Panc1 (cell line): ENCODE data around the gene SESTD1. TPM values are rescaled to one million over a fixed set of nuclear protein-coding genes. Genes with fewer than 3 reads are reported as not detected.
A peak's percentile ranks its signal among the peaks of the same experiment; 100 is the strongest.

Experiments used
- ATAC-seq: fragments of 200-7000 bp; cut with Tn5 transposase; 2 replicates; pipeline ENCODE4 v1.9.1; 2020; ENCODE audit warnings: mild to moderate bottlenecking, moderate library complexity
- BruUV-seq: library from RNA; stranded (reverse); fragments of 400-500 nt; replicated peaks from 2 replicates; lab custom pipeline; 2021; lab: Mats Ljungman, UMichigan
- CTCF ChIA-PET: fragments of 300-600 bp; sonication (Branson Sonifier 250); formaldehyde crosslinking; loops from one replicate; lab custom pipeline; 2022; ENCODE audit warnings: antibody characterized with exemption; lab: Charles Lee
- POLR2A ChIA-PET: fragments of 300-600 bp; sonication (Branson Sonifier 250); formaldehyde crosslinking; loops from one replicate; lab custom pipeline; 2022; ENCODE audit warnings: antibody characterized with exemption; lab: Charles Lee
- DNase-seq: peaks from one replicate; pipeline ENCODE4 v3.0.0-alpha.2; 2010; ENCODE audit warnings: low read depth, low spot score
- H3K27ac ChIP-seq: 2 replicates; pipeline ENCODE4 v1.5.1; 2011; ENCODE audit warnings: mild to moderate bottlenecking, low read length, inconsistent platforms
- H3K27me3 ChIP-seq: fragments of 200-500 bp; sonication (Bioruptor generic); 2 replicates; pipeline ENCODE4 v1.6.0; 2014; ENCODE audit warnings: low read length, inconsistent platforms; ENCODE audit not compliant: control insufficient read depth, insufficient read depth
- H3K36me3 ChIP-seq: fragments of 200-500 bp; sonication (Bioruptor generic); 2 replicates; pipeline ENCODE4 v1.5.1; 2014; ENCODE audit warnings: inconsistent platforms, mild to moderate bottlenecking, low read length, moderate library complexity; ENCODE audit not compliant: control insufficient read depth, insufficient read depth
- H3K4me1 ChIP-seq: 2 replicates; pipeline ENCODE4 v1.5.1; 2011; ENCODE audit warnings: inconsistent platforms, mild to moderate bottlenecking, low read length, moderate library complexity; ENCODE audit not compliant: control insufficient read depth, insufficient read depth
- H3K4me3 ChIP-seq, 2 experiments: 2 replicates each; pipeline ENCODE4 v1.5.1; 2011 to 2012; ENCODE audit warnings: low read depth in 2 of 2, low read length in 2 of 2, mild to moderate bottlenecking in 2 of 2, inconsistent platforms in 1 of 2, moderate library complexity in 1 of 2
- H3K9me3 ChIP-seq: fragments of 200-500 bp; sonication (Bioruptor generic); 2 replicates; pipeline ENCODE4 v1.5.1; 2014; ENCODE audit warnings: low read depth, mild to moderate bottlenecking, inconsistent platforms, low read length, moderate library complexity; ENCODE audit not compliant: control insufficient read depth, insufficient read depth
- CTCF ChIP-seq: fragments of 450-650 bp; IDR thresholded peaks from 2 replicates; pipeline ENCODE4 v1.5.1; 2017; ENCODE audit warnings: mild to moderate bottlenecking
- POLR2AphosphoS5 ChIP-seq: IDR thresholded peaks from 2 replicates; pipeline ENCODE4 v1.6.1; 2012; ENCODE audit warnings: mild to moderate bottlenecking, low read depth, low read length, moderate library complexity
- SIN3A ChIP-seq: IDR thresholded peaks from 2 replicates; pipeline ENCODE4 v1.6.1; 2012; ENCODE audit warnings: low read depth, mild to moderate bottlenecking, low read length, moderate library complexity, borderline replicate concordance; ENCODE audit not compliant: insufficient read depth
- TCF7L2 ChIP-seq: IDR thresholded peaks from 2 replicates; pipeline ENCODE4 v1.6.1; 2011; ENCODE audit warnings: mild to moderate bottlenecking, low read depth, low read length, inconsistent platforms
- in situ Hi-C: cut with HindIII; loops from 2 replicates; pipeline ENCODE4 v1.10.0; 2016; ENCODE audit warnings: low sequenced_read_pairs, low pct_unique_long_range_greater_than_20kb
- intact Hi-C: fragments of 100-400 bp; cut with micrococcal nuclease; formaldehyde crosslinking; loops from one replicate; pipeline ENCODE4 v1.10.0; 2022; ENCODE audit not compliant: unreplicated experiment
- total RNA-seq: library from RNA; stranded (reverse); gene quantifications from one replicate; pipeline ENCODE4 v1.2.1, GENCODE V29; 2021; ENCODE audit not compliant: unreplicated experiment
- TF ChIP-seq, protein P1 (sequence below), 2 experiments: IDR thresholded peaks; 2 replicates each; pipeline ENCODE4 v1.6.1; 2011 to 2012; ENCODE audit warnings: low read depth in 2 of 2, control low read depth in 1 of 2, low read length in 1 of 2, mild to moderate bottlenecking in 1 of 2, moderate library complexity in 1 of 2; ENCODE audit not compliant: insufficient read depth in 1 of 2

Gene SESTD1
- total RNA-seq, 1 experiment from 2014 or later, result 31.3 TPM

GRCh38 chr2:179233083-179233490, 31.5 kb downstream of the SESTD1 start:
- POLR2A ChIA-PET, result no interaction called here
- in situ Hi-C loops, result no loop called here
- CTCF ChIA-PET, result no interaction called here

DNA sequence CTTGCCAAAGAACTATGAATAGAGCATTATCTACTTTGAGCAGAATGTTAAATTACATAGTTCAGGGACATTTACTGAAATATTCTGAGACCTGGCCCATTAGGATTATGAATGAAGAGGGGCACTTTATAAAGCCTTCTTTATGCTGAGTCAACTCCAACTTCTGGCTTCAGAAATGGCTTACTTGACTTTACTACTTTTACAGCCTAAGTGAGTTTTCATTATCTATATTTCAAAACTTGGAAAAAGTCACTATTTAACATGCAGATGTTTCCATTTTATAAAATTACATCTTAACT, 37.7 kb downstream of the SESTD1 start:
- Histone ChIP-seq H3K27ac (no peak overlapping the region), H3K9me3 (no peaks in the 10 kb centered on the region), H3K4me3 (no peak overlapping the region), H3K36me3 (no peaks in the 10 kb centered on the region), H3K27me3 (no peaks in the 10 kb centered on the region), H3K4me1 (no peaks in the 10 kb centered on the region)
- ChIA-PET POLR2A (no interaction called here), CTCF (no interaction called here)
- ATAC-seq, result no peak
- no TSS peak for BruUV-seq
- DNase-seq, result no peak
- TF ChIP-seq SIN3A (no peak), POLR2AphosphoS5 (no peak), TCF7L2 (no peak), CTCF (no peak)
- TF ChIP-seq, protein P1, sequence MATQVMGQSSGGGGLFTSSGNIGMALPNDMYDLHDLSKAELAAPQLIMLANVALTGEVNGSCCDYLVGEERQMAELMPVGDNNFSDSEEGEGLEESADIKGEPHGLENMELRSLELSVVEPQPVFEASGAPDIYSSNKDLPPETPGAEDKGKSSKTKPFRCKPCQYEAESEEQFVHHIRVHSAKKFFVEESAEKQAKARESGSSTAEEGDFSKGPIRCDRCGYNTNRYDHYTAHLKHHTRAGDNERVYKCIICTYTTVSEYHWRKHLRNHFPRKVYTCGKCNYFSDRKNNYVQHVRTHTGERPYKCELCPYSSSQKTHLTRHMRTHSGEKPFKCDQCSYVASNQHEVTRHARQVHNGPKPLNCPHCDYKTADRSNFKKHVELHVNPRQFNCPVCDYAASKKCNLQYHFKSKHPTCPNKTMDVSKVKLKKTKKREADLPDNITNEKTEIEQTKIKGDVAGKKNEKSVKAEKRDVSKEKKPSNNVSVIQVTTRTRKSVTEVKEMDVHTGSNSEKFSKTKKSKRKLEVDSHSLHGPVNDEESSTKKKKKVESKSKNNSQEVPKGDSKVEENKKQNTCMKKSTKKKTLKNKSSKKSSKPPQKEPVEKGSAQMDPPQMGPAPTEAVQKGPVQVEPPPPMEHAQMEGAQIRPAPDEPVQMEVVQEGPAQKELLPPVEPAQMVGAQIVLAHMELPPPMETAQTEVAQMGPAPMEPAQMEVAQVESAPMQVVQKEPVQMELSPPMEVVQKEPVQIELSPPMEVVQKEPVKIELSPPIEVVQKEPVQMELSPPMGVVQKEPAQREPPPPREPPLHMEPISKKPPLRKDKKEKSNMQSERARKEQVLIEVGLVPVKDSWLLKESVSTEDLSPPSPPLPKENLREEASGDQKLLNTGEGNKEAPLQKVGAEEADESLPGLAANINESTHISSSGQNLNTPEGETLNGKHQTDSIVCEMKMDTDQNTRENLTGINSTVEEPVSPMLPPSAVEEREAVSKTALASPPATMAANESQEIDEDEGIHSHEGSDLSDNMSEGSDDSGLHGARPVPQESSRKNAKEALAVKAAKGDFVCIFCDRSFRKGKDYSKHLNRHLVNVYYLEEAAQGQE (IDR thresholded peaks at IDR 0.05; ENCODE audit: insufficient read depth in 1 of 2, low read depth in 2 of 2, low read length in 1 of 2), result no peak
- in situ Hi-C loops, result no loop called here
- intact Hi-C loops, result loop anchor here (10.0 kb wide), 1 partner anchor 198 kb away; no protein-coding TSS in a partner anchor

More at GRCh38 chr2:179233083-179233490, 31.5 kb downstream of the SESTD1 start:
- no peak overlapping the region for H3K27ac ChIP-seq
- no peaks in the 10 kb centered on the region for H3K4me1 ChIP-seq
- no peaks in the 10 kb centered on the region for H3K27me3 ChIP-seq
- no peaks in the 10 kb centered on the region for H3K36me3 ChIP-seq
- intact Hi-C loops, result no loop called here
- no peak for ATAC-seq
- no peak for DNase-seq
- BruUV-seq, result no TSS peak
- TF ChIP-seq SIN3A (no peak), POLR2AphosphoS5 (no peak), TCF7L2 (no peak), CTCF (no peak)
- TF ChIP-seq, protein P1 (IDR thresholded peaks at IDR 0.05; ENCODE audit: insufficient read depth in 1 of 2, low read depth in 2 of 2, low read length in 1 of 2), result no peak
- H3K9me3 ChIP-seq, result no peaks in the 10 kb centered on the region
- H3K4me3 ChIP-seq, result peak overlapping the region in 1 of 2 experiments; percentile 9; a peak in 1 of 4 replicates
